T follicular helper cell (primary cell): ENCODE results near the gene CYTH1.

ENCODE experiments used
- DNase-seq: peaks from one replicate; pipeline ENCODE4 v3.0.0-alpha.2; 2020; ENCODE audit warnings: low read depth

The CYTH1 gene

GRCh38 chr17:78735832-78736525, 46.1 kb downstream of the CYTH1 start:
- no peak for DNase-seq

DNA sequence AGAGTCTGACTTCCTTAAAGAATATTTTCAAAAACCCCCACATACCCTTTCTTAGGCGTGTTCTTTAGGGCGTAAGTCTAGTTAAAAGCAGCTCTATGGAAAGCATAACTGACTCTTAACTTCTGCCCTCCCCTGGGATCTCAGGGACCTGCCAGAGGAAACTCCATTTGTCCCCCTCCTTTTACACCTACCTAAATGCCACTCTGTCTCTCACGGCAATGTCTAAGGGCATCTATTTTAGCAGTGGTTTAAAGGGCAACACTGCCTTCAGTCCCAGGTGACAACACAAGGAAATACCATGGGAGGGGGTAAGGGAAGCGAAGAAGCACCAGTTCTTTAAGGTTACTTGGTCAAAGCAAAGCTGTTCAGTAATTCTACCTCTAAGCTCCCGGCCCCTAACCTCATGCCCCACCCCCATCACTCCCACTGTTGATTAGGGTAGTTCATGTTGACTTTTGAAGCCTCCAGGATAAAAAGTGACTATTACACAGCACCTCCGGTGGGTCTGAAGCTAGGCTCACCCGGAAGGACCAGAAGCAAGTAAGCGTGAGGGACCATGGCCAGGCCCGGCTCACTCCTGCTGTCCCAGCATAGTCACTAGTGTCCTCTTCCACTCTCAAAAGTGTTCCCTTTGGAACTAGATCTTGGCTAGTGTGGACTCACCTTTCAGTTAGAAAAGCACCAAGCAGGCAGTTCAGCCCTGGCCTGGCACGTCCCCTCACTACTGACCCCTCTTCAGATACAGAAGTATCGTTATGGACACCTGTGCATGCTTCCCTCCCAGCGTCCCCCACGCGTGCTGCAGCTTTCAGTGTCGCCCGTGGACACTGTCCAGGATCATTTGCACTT, 47.1 kb downstream of the CYTH1 start:
- DNase-seq = no peak

DNA sequence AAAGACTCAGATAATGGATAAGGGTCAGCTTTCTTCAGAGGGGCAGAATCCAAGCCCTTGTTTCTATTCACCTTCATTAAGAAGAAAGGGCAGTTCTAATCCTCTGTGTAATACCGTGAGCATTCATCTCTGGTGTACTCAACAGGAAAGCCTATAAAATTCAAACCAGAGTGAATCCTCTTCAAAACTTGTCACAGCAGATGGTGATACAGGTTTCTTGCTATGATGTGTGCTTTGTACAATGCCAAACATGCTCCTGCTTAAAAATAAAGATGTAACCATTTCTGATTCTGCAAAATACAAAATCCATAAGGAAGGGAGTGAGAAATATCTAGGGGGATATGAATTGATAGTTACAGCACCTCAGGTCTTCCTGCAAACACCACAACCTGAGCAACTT, 49.7 kb downstream of the CYTH1 start:
- no peak for DNase-seq

GRCh38 chr17:78731904-78732303, 50.2 kb downstream of the CYTH1 start:
- no peak for DNase-seq

- no peak for DNase-seq
Observed at GRCh38 chr17:78729641-78730040, 52.4 kb downstream of the CYTH1 start.

- DNase-seq = no peak
Observed at GRCh38 chr17:78728495-78728894, 53.6 kb downstream of the CYTH1 start.

GRCh38 chr17:78727476-78728229, 54.4 kb downstream of the CYTH1 start:
- no peak for DNase-seq

DNA sequence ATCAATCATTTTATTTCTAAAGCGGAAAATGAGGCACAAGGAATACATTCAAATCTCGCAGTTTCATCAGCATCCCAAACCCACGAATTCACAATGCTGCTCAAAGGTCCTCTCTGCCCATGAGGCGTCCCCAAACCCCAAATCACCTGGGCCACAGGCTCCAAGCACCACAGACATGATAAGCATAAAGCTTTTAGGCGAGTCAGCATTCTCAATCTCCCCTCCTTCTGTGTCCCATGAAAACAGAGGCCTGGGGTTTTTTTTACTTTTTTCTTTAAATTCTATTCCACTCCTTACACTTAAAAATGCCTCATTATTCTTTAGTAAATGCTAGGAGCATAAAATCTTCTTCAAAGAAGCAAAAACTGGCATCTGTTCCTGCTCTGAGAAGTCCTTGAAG, 55.0 kb downstream of the CYTH1 start:
- DNase-seq = no peak

DNA sequence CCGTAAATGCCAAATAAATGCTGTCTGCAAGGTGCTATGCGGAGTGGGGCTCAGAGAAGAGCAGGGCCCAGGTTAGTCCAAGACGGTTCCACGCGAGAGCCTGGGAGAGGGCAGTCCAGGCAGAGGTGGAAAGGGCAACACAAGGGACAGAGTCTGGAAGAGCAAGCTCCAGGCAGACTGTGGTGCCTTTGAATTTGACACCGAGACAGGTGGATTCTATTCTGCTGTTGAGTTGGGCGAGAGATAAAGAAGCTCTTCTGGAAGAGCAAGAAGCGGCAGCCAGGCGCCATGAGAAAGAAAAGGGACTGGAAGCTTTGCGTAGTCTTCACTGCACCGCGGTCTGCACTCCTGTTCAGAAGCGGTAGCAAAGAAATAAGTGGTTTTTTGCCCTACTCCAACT, 55.6 kb downstream of the CYTH1 start:
- no peak for DNase-seq

DNA sequence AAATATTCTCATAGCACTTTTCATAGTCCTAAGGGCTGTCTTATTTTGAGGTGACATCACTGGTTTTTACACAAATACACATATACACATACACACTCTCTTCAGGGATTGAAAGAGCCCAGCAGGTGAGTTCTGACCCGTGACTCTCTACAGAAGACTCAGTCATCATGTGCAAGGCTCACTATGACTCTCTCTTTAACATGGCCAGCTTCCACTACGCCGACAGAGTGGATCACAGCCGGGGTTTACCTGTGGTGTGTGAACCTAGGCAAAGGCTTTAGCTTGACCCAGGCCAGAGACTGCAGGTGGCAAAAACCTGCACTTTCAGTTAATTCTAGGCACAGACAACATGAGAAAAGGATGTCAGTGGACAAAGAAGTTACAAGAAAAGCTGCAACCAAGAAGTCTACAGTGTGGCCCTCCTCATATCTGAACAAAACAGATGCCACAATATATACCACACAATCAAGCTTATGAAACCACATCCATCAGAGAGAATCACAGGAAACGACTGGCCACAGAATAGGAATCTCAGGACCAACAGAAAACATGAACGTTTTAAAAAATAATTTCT, 56.5 kb downstream of the CYTH1 start:
- no peak for DNase-seq

GRCh38 chr17:78724999-78725398, 57.1 kb downstream of the CYTH1 start:
- no peak for DNase-seq

DNA sequence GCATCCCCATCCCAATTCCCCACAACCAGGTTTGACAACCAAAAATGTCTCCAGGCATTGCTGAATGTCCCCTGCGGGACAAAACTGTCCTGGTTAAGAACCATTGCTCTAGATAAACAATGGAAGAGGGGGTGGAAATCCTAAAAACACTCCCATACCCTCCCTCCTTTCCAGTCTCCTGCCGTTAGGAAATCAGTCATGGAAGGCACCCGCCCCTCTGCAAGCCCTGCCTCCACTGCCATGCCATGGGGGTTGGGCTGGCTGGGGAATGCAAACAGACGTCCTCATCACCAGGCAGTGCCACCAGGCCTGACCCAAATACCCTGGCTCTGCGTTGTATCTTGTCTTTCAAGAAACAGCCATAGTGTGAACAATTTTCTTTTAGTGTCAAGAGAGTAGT, 57.5 kb downstream of the CYTH1 start:
- DNase-seq = no peak

DNA sequence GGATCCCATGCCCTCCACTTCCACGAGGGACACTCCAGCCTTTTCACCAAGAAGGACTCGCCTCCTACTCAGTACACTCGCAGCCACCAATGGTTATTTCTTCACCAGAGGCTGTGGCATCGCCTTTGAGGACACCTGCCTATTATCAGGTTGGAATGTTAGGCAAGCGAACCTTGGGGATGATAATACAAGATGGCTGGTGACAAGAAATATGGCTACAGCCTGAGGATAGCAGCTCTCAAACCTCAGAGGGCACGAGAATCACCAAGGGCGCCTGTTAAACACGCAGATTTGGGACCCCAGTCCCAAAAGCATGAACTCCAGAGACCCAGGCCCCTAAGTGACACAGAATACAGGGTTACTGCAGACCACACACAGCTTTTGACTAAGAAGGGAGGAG, 58.1 kb downstream of the CYTH1 start:
- no peak for DNase-seq

DNA sequence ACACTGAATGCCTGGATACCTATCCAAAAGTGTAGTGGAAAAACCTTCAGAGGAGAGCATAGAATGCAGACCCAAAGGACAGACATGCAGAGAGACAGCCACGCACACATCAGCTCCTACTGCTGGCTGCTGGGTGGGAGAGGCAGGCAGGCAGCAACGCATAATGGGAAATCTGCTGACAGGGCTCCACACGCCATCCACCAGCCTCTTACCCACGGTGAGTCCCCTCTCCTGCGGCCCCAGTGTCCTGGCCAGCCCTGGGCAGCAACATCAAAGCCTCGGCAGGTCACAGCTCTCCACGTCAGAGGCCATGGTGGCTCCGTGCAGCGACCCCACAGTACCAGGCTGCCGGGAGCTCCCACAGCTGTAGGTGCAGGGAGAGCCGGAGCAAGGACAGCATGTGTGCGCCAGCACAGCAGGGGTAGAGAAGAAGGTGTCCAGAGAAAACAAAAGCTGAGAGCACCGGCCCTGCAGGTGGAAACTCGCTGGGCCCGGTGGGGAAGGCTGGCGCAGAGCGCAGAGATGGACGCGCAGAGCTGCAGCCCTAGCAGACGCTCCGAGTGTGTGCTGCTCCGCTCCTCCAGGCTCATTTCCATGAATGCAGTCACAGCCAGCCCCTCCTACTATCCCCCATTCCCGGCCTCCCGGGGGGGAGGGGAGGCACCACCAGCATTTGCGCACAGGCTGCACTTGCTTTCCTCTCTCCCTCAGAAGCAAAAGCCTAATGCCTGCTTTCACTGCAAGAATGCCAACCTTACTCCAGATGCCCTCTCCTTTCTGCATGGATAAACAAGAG, 58.9 kb downstream of the CYTH1 start:
- no peak for DNase-seq

GRCh38 chr17:78722246-78722761, 59.8 kb downstream of the CYTH1 start:
- DNase-seq = no peak

- no peak for DNase-seq
Observed at GRCh38 chr17:78719630-78720298, 62.3 kb downstream of the CYTH1 start.

DNA sequence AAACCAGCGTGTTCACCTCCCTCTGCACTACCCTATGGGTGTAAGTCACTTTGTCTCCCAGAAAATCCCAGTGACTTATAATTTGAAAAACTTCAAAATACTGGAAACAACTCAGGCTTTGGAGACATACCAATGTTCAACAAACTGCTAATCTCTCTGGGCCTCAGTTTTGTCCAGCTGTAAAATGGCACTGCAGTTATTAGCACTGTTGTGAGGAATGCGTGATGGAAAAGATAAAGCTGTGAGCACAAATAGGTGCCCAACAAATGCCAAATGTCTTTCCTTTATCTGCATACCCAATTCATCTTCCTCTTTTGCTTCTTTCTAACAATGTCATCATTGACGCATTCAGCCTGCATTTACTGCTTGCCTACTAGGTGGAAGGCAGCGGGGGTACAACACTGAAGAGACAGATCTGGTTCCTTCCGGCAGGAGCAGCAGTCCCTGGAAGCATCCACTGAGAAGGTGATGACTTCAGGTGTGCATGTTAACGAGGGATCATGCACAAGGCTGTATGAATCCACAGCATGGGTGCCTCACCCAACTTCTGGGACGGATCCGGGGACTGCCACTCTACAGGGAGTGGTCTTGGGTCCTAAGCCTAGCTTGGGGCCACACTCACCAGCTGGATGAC, 63.4 kb downstream of the CYTH1 start:
- DNase-seq = no peak

GRCh38 chr17:78717431-78717980, 64.6 kb downstream of the CYTH1 start:
- no peak for DNase-seq

DNA sequence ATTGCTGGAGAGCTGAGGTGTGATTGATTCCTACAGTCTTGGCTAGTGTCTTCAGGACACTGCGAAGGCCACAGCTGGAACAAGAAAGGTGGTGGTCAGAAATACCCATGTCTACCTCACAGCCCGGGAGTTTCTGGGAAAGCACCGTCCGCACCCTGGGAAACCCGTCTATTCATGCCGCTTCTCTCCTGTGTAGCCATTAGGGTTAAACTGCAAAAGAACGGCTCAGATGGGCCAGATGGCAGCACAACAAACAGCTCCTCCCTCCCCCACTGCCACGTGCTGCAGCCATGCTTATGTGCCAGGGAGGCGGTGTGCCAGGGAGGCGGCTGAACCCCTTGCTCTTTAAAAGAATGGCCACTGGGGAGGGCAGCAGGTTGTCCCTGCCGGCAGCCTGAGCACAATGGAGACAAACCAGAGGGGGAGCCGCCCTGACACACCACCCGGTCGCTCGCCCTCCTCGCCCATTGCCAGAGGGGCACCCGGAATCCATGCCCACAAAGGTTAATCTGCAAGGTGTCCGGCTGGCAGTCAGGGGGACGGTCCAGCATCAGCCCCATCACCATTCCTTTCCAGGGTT, 65.2 kb downstream of the CYTH1 start:
- DNase-seq = peak; percentile 25

- no peak for DNase-seq
Observed at GRCh38 chr17:78716292-78716691, 65.8 kb downstream of the CYTH1 start.
